ENCODE data around the gene MCC. TPM values are rescaled to one million over a fixed set of nuclear protein-coding genes. Genes with fewer than 3 reads are reported as not detected.

The MCC gene
- total RNA-seq, 1 experiment from 2014 or later = 7.6 TPM

GRCh38 chr5:113227798-113228197, 260.5 kb downstream of the MCC start:
- no peak overlapping the region for H3K9ac ChIP-seq (ENCODE audit: extremely low read depth, insufficient read length, low read length)
- H2BK12ac ChIP-seq (ENCODE audit: insufficient read length, low read depth, low read length) = no peak overlapping the region
- no peak overlapping the region for H4K8ac ChIP-seq (replicated peaks; ENCODE audit: insufficient read length, low read depth, low read length)
- no peaks in the 10 kb centered on the region for H3K9me3 ChIP-seq (ENCODE audit: control insufficient read depth, low read depth, low read length)
- no peak overlapping the region for H3K27ac Mint-ChIP-seq
- no peak overlapping the region for H2BK5ac ChIP-seq (ENCODE audit: insufficient read length, low read length)
- no peak overlapping the region for H3T11ph ChIP-seq (ENCODE audit: low read length)
- no peak overlapping the region for H3K23ac ChIP-seq (ENCODE audit: insufficient read length, low read depth, low read length)
- no peaks in the 10 kb centered on the region for H3K23me2 ChIP-seq (ENCODE audit: insufficient read length, low read depth, low read length, poor library complexity, severe bottlenecking)
- H3K36me3 Mint-ChIP-seq (ENCODE audit: insufficient read depth in 1 of 3, low read depth in 3 of 3) = peaks cover 0 to 2% (median 1%) of the 10 kb centered on the region in 3 experiments; a peak in 1 of 7 replicates
- no peak overlapping the region for H2AK5ac ChIP-seq (ENCODE audit: insufficient read length, low read length)
- no peaks in the 10 kb centered on the region for H4K20me1 ChIP-seq (ENCODE audit: control insufficient read depth, insufficient read depth, insufficient read length)
- peaks cover 23 to 37% of the 10 kb centered on the region in 2 experiments for H3K4me1 Mint-ChIP-seq
- H3K79me1 ChIP-seq (ENCODE audit: insufficient read depth, low read depth, low read length, poor library complexity, severe bottlenecking) = no peaks in the 10 kb centered on the region
- H2BK15ac ChIP-seq (ENCODE audit: low read depth, low read length) = no peak overlapping the region
- no peak overlapping the region for H2AFZ ChIP-seq (ENCODE audit: low read length)
- H3K79me2 ChIP-seq (ENCODE audit: insufficient read depth, low read length) = no peaks in the 10 kb centered on the region
- no peak overlapping the region for H3K27ac ChIP-seq (ENCODE audit: insufficient read length, low read depth, low read length)
- no peaks in the 10 kb centered on the region for H3K9me3 Mint-ChIP-seq
- H3K4me1 ChIP-seq (ENCODE audit: insufficient read depth, low read length) = peaks cover 5% of the 10 kb centered on the region; the same call in 1 of the 2 replicates
- no peak overlapping the region for H2BK20ac ChIP-seq (ENCODE audit: low read depth, low read length, poor library complexity, severe bottlenecking)
- H3K27me3 ChIP-seq (ENCODE audit: insufficient read depth, low read length) = no peaks in the 10 kb centered on the region
- no peak for TF ChIP-seq CTCF (conservative IDR thresholded peaks at IDR 0.05)
- no peaks in the 10 kb centered on the region for H3K27me3 Mint-ChIP-seq (ENCODE audit: low read depth)
- H3K14ac ChIP-seq (ENCODE audit: insufficient read depth, low read length) = no peak overlapping the region
- H3K56ac ChIP-seq (ENCODE audit: insufficient read length, low read depth, low read length) = no peak overlapping the region
- H4K5ac ChIP-seq (ENCODE audit: insufficient read length, low read depth, low read length) = no peak overlapping the region
- WGBS (ENCODE audit: extremely low coverage, insufficient read length, low lambda C conversion rate) = no CpG with 5 or more reads among the region's 3 CpGs
- H3K18ac ChIP-seq (ENCODE audit: insufficient read length, low read depth, low read length) = no peak overlapping the region
- H3K4ac ChIP-seq (ENCODE audit: low read depth, low read length) = no peak overlapping the region
- H3K4me2 ChIP-seq (ENCODE audit: insufficient read depth, insufficient read length, low read length) = no peak overlapping the region
- no peak for DNase-seq
- H2BK120ac ChIP-seq (ENCODE audit: low read depth, low read length, poor library complexity, severe bottlenecking) = no peak overlapping the region
- H3K4me3 Mint-ChIP-seq = no peak overlapping the region
- no peak overlapping the region for H4K91ac ChIP-seq (ENCODE audit: insufficient read length, low read depth, low read length)

Measured in H9 (cell line).